HCT116 (cell line): ENCODE results near the gene CATSPER4. TPM values are rescaled to one million over a fixed set of nuclear protein-coding genes. Genes with fewer than 3 reads are reported as not detected.

Source experiments
- ATAC-seq: fragments of 200-7000 bp; cut with Tn5 transposase; 2 replicates; pipeline ENCODE4 v1.9.1; 2020; ENCODE audit warnings: mild to moderate bottlenecking, moderate library complexity
- Bru-seq: library from RNA; stranded (reverse); fragments of 400-500 nt; gene quantifications from one replicate; lab custom pipeline; 2021; lab: Mats Ljungman, UMichigan
- BruChase-seq, 2 experiments: library from RNA; stranded (reverse); fragments of 400-500 nt; gene quantifications; one replicate each; lab custom pipeline; 2021; lab: Mats Ljungman, UMichigan
- BruUV-seq: library from RNA; stranded (reverse); fragments of 400-500 nt; replicated peaks from 2 replicates; lab custom pipeline; 2021; lab: Mats Ljungman, UMichigan
- CTCF ChIA-PET: fragments of 300-600 bp; sonication (Branson Sonifier 250); formaldehyde crosslinking; loops from one replicate; lab custom pipeline; 2021; ENCODE audit warnings: antibody characterized with exemption; lab: Charles Lee
- POLR2A ChIA-PET: fragments of 300-600, 350-600 bp; sonication (Branson Sonifier 250); formaldehyde crosslinking; loops from one replicate; lab custom pipeline; 2021; ENCODE audit warnings: antibody characterized with exemption; lab: Charles Lee
- RAD21 ChIA-PET, 2 experiments: fragments of 300-600 bp; sonication (Branson Sonifier 250); formaldehyde crosslinking; loops; one replicate each; lab custom pipeline; 2023; ENCODE audit warnings: low total read pairs in 2 of 2; ENCODE audit not compliant: uncharacterized antibody in 2 of 2, unreplicated experiment in 2 of 2, low non-redundant PET in 1 of 2; lab: Charles Lee
- DNase-seq: peaks from one replicate; pipeline ENCODE4 v3.0.0-alpha.2; 2010; ENCODE audit warnings: low read depth, low spot score
- H2AFZ ChIP-seq: fragments of 200-600 bp; shearing (Covaris generic), sonication (generic); 2 replicates; pipeline ENCODE4 v1.6.1; 2017; ENCODE audit warnings: low read depth, mixed run types, mixed read lengths, antibody characterized with exemption, low read length; ENCODE audit not compliant: poor library complexity, severe bottlenecking
- H3K27ac ChIP-seq: 2 replicates; pipeline ENCODE4 v1.5.1; 2012; ENCODE audit warnings: low read depth, low read length
- H3K27me3 ChIP-seq: fragments of 200-600 bp; sonication (generic); 2 replicates; pipeline ENCODE4 v1.6.1; 2016; ENCODE audit warnings: mixed run types, low read length, mixed read lengths; ENCODE audit not compliant: insufficient read depth
- H3K36me3 ChIP-seq, 2 experiments: fragments of 200-500 bp in 1 of 2; fragments of 200-600 bp in 1 of 2; sonication (Bioruptor generic) in 1 of 2; sonication (generic) in 1 of 2; 2 replicates each; pipeline versions ENCODE4 v1.5.1 to v1.6.1; 2014 to 2016; ENCODE audit warnings: low read length in 2 of 2, inconsistent platforms in 1 of 2, mixed read lengths in 1 of 2, mixed run types in 1 of 2; ENCODE audit not compliant: insufficient read depth in 2 of 2, control insufficient read depth in 1 of 2
- H3K4me1 ChIP-seq, 2 experiments: fragments of 200-600 bp in 1 of 2; sonication (generic) in 1 of 2; 2 replicates each; pipeline versions ENCODE4 v1.5.1 to v1.6.1; 2012 to 2017; ENCODE audit warnings: low read length in 2 of 2, inconsistent platforms in 1 of 2, mild to moderate bottlenecking in 1 of 2, mixed read lengths in 1 of 2, mixed run types in 1 of 2, moderate library complexity in 1 of 2; ENCODE audit not compliant: insufficient read depth in 2 of 2, control insufficient read depth in 1 of 2
- H3K4me2 ChIP-seq: fragments of 200-600 bp; sonication (generic); 2 replicates; pipeline ENCODE4 v1.6.1; 2017; ENCODE audit warnings: mixed run types, low read length, mixed read lengths
- H3K4me3 ChIP-seq, 2 experiments: fragments of 200-600 bp in 1 of 2; sonication (generic) in 1 of 2; replicated peaks in 1 of 2; 2 replicates each; pipeline ENCODE4 v1.5.1; 2011 to 2016; ENCODE audit warnings: low read length in 2 of 2, control low read depth in 1 of 2, low read depth in 1 of 2, mild to moderate bottlenecking in 1 of 2, mixed read lengths in 1 of 2, mixed run types in 1 of 2
- H3K79me2 ChIP-seq: fragments of 200-600 bp; sonication (generic); 2 replicates; pipeline ENCODE4 v1.6.1; 2017; ENCODE audit warnings: mild to moderate bottlenecking, mixed run types, low read length, moderate library complexity, mixed read lengths; ENCODE audit not compliant: insufficient read depth
- H3K9ac ChIP-seq: fragments of 200-600 bp; sonication (generic); 2 replicates; pipeline ENCODE4 v1.6.1; 2016; ENCODE audit warnings: low read length, mixed read lengths
- H3K9me2 ChIP-seq: fragments of 200-600 bp; sonication (generic), shearing (Covaris generic); 2 replicates; pipeline ENCODE4 v1.6.1; 2017; ENCODE audit warnings: mixed run types, mild to moderate bottlenecking, moderate library complexity; ENCODE audit not compliant: insufficient read depth
- H3K9me3 ChIP-seq, 2 experiments: fragments of 200-500 bp in 1 of 2; fragments of 200-600 bp in 1 of 2; sonication (Bioruptor generic) in 1 of 2; sonication (generic) in 1 of 2; 2 replicates each; pipeline ENCODE4 v1.6.1; 2014 to 2017; ENCODE audit warnings: low read length in 2 of 2, mixed read lengths in 2 of 2, inconsistent platforms in 1 of 2, low read depth in 1 of 2, mild to moderate bottlenecking in 1 of 2, mixed run types in 1 of 2, moderate library complexity in 1 of 2; ENCODE audit not compliant: control insufficient read depth in 1 of 2, insufficient read depth in 1 of 2
- H4K20me1 ChIP-seq: fragments of 200-600 bp; sonication (generic), shearing (Covaris generic); 2 replicates; pipeline ENCODE4 v1.6.1; 2017; ENCODE audit warnings: mixed run types, mild to moderate bottlenecking, moderate library complexity; ENCODE audit not compliant: insufficient read depth
- RAD21 ChIP-seq: IDR thresholded peaks from 2 replicates; pipeline ENCODE4 v1.6.1; 2012; ENCODE audit warnings: low read depth, mild to moderate bottlenecking
- intact Hi-C: fragments of 100-400 bp; cut with micrococcal nuclease; formaldehyde crosslinking; loops from 2 replicates; pipeline ENCODE4 v1.10.0; 2022
- long read RNA-seq: library from polyadenylated mRNA; unstranded; transcript quantifications from one replicate; pipeline ENCODE4 v2.0.0, GENCODE V29; 2021; ENCODE audit not compliant: unreplicated experiment
- polyA plus RNA-seq: library from polyadenylated mRNA; unstranded; fragments of >200 nt; gene quantifications from 2 replicates; pipeline ENCODE4 v1.2.1, GENCODE V29; 2012; ENCODE audit warnings: missing spikeins
- total RNA-seq: library from RNA; stranded (reverse); gene quantifications from one replicate; pipeline ENCODE4 v1.2.1, GENCODE V29; 2021; ENCODE audit not compliant: unreplicated experiment
- TF ChIP-seq, protein P1 (sequence below): IDR thresholded peaks from 2 replicates; pipeline ENCODE4 v1.6.1; 2011; ENCODE audit warnings: mild to moderate bottlenecking, low read length, moderate library complexity; ENCODE audit not compliant: insufficient replicate concordance; ENCODE audit errors: extremely low read depth
- TF ChIP-seq, protein P2 (sequence below), 3 experiments: fragments of 200-600 bp in 1 of 3; sonication (generic) in 1 of 3; IDR thresholded peaks in 2 of 3; conservative IDR thresholded peaks in 1 of 3; 2 replicates each; pipeline ENCODE4 v1.5.1; 2012 to 2017; ENCODE audit warnings: low read depth in 2 of 3, low read length in 2 of 3, antibody characterized with exemption in 1 of 3, borderline replicate concordance in 1 of 3, control low read depth in 1 of 3, mild to moderate bottlenecking in 1 of 3, mixed read lengths in 1 of 3, mixed run types in 1 of 3, moderate library complexity in 1 of 3; ENCODE audit not compliant: insufficient read depth in 1 of 3

The CATSPER4 gene
- total RNA-seq, result not detected
- polyA plus RNA-seq, result 0.07 TPM in 1 of 2 replicates, not detected in the other
- percentile 16 among the genes with signal in this experiment for Bru-seq, nascent RNA
- BruChase-seq, experiment 1, labeled RNA remaining after a 6-hour chase, result percentile 24 among the genes with signal in this experiment
- percentile 10 among the genes with signal in this experiment for BruChase-seq, experiment 2, labeled RNA remaining after a 2-hour chase
- long read RNA-seq, result 0 reads

DNA sequence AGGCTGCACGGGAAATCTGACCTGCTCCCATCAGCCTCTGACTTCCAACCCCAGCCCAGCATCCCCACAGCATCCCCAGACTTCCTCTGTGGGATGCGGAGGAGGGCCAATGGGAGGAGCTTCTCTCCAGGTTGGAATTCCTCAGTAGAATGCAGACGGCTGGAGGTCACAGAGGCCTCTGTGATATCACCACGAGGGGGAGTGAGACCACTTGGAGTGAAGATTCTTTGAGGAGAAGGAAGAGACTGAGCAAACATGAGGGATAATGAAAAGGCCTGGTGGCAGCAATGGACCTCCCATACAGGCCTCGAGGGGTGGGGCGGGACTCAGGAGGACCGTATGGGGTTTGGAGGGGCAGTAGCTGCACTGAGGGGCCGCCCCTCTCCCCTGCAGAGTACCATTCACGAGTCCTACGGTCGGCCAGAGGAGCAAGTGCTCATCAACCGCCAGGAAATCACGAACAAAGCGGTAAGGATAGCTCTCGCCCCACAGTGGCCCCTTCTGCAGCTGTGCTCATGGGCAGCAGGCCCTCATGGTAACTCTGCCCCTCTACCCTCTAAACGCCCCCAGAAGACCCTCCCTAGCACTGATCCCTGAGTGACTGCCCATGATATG, at the start of gene CATSPER4:
TSS of gene CATSPER4 (plus strand) at position 230 of the 615 bp plus-strand sequence. CDS start at position 256, 26 bp downstream.
- intact Hi-C loops, result no loop called here
- TF ChIP-seq, protein P1, sequence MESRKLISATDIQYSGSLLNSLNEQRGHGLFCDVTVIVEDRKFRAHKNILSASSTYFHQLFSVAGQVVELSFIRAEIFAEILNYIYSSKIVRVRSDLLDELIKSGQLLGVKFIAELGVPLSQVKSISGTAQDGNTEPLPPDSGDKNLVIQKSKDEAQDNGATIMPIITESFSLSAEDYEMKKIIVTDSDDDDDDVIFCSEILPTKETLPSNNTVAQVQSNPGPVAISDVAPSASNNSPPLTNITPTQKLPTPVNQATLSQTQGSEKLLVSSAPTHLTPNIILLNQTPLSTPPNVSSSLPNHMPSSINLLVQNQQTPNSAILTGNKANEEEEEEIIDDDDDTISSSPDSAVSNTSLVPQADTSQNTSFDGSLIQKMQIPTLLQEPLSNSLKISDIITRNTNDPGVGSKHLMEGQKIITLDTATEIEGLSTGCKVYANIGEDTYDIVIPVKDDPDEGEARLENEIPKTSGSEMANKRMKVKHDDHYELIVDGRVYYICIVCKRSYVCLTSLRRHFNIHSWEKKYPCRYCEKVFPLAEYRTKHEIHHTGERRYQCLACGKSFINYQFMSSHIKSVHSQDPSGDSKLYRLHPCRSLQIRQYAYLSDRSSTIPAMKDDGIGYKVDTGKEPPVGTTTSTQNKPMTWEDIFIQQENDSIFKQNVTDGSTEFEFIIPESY, result no peak
- TF ChIP-seq RAD21, result peak; percentile 46
- TF ChIP-seq, protein P2, sequence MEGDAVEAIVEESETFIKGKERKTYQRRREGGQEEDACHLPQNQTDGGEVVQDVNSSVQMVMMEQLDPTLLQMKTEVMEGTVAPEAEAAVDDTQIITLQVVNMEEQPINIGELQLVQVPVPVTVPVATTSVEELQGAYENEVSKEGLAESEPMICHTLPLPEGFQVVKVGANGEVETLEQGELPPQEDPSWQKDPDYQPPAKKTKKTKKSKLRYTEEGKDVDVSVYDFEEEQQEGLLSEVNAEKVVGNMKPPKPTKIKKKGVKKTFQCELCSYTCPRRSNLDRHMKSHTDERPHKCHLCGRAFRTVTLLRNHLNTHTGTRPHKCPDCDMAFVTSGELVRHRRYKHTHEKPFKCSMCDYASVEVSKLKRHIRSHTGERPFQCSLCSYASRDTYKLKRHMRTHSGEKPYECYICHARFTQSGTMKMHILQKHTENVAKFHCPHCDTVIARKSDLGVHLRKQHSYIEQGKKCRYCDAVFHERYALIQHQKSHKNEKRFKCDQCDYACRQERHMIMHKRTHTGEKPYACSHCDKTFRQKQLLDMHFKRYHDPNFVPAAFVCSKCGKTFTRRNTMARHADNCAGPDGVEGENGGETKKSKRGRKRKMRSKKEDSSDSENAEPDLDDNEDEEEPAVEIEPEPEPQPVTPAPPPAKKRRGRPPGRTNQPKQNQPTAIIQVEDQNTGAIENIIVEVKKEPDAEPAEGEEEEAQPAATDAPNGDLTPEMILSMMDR (IDR thresholded peaks at IDR 0.05 in 2 of 3, conservative IDR thresholded peaks at IDR 0.05 in 1 of 3; ENCODE audit: borderline replicate concordance in 1 of 3, insufficient read depth in 1 of 3, low read depth in 2 of 3, low read length in 2 of 3), result peak; percentile 21 to 32 (median 25); a peak in 4 of 6 replicates
- TF ChIP-seq, all 23 proteins: peak for 2
- Histone ChIP-seq H4K20me1 (no peaks in the 10 kb centered on the region), H3K36me3 (no peaks in the 10 kb centered on the region; a peak in 1 of 4 replicates), H3K4me1 (no peaks in the 10 kb centered on the region), H3K9me3 (no peaks in the 10 kb centered on the region), H2AFZ (no peak within 1 kb of the TSS), H3K9ac (no peak within 1 kb of the TSS), H3K27ac (no peak within 1 kb of the TSS), H3K4me2 (no peak within 1 kb of the TSS), H3K79me2 (no peaks in the 10 kb centered on the region), H3K27me3 (no peaks in the 10 kb centered on the region), H3K9me2 (no peaks in the 10 kb centered on the region), H3K4me3 (no peak within 1 kb of the TSS)
- DNase-seq (no peak), ATAC-seq (peak; percentile 82)
- ChIA-PET POLR2A (no interaction called here), CTCF (interaction anchor here (2.6 kb wide), 2 partner anchors 13 to 43 kb away, joined by 13 to 16 read pairs; partner anchors contain the start of genes CEP85 and CNKSR1), RAD21 (interaction anchor here in 1 of 2 experiments (0.6 kb wide), 1 partner anchor 156 kb away, joined by 4 read pairs; no protein-coding TSS in a partner anchor)
- BruUV-seq, result no TSS peak
